Measurements from ENCODE around the gene EIF4G1.

DNA sequence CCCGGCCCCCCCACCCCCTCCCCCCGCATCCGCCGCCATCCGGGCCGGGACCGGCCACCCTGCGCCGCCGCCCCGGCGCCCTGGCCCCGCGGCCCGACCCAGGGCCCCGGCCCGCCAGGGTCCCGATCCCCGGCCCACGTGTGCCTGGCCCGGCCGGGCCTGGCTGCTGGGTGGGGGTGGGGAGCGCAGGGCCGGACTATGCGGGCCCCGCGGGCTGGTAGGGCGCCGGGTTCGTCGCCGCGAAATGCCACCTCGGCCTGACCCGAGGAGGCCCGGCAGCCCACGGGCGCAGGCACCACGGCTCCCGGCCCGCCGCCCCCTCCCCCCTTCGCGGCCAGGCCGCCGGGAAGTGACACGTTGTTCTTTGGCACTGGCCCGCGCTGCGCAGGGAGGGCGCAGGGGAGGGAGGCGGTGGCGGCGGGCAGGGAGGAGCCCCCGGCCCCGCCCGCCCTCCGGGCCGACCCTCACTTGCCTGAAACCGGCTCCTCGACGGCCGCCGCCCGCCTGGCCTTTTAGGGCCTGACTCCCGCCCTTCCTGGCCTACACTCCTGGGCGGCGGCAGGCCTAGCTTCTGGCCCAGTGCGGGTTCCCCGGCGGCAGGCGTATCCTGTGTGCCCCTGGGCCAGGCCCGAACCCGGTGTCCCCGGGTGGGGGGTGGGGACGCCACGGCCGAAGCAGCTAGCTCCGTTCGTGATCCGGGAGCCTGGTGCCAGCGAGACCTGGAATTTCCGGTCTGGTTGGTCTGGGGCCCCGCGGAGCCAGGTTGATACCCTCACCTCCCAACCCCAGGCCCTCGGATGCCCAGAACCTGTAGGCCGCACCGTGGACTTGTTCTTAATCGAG is 515 bp downstream of the EIF4G1 start:
- TF ChIP-seq, protein P1, sequence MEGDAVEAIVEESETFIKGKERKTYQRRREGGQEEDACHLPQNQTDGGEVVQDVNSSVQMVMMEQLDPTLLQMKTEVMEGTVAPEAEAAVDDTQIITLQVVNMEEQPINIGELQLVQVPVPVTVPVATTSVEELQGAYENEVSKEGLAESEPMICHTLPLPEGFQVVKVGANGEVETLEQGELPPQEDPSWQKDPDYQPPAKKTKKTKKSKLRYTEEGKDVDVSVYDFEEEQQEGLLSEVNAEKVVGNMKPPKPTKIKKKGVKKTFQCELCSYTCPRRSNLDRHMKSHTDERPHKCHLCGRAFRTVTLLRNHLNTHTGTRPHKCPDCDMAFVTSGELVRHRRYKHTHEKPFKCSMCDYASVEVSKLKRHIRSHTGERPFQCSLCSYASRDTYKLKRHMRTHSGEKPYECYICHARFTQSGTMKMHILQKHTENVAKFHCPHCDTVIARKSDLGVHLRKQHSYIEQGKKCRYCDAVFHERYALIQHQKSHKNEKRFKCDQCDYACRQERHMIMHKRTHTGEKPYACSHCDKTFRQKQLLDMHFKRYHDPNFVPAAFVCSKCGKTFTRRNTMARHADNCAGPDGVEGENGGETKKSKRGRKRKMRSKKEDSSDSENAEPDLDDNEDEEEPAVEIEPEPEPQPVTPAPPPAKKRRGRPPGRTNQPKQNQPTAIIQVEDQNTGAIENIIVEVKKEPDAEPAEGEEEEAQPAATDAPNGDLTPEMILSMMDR (IDR thresholded peaks at IDR 0.05; ENCODE audit: insufficient read depth, low read depth, low read length), result no peak
- no peak for TF ChIP-seq EZH2 (IDR thresholded peaks at IDR 0.05; ENCODE audit: insufficient read depth, low read length)

All from astrocyte (in vitro differentiated cells and primary cell).